HG02943 (cell line): ENCODE results near the gene TMSB10.
"Not testable (repeated sequence)": the region's sequence is repeated elsewhere in the genome, so short reads cannot be mapped to it uniquely, and the experiment has no call there.

Experiments
- ATAC-seq: cut with Tn5 transposase; IDR thresholded peaks from one replicate; pipeline ENCODE4 v1.9.1; 2021; ENCODE audit warnings: mild to moderate bottlenecking, low read depth, moderate library complexity; ENCODE audit not compliant: unreplicated experiment

The TMSB10 gene

DNA sequence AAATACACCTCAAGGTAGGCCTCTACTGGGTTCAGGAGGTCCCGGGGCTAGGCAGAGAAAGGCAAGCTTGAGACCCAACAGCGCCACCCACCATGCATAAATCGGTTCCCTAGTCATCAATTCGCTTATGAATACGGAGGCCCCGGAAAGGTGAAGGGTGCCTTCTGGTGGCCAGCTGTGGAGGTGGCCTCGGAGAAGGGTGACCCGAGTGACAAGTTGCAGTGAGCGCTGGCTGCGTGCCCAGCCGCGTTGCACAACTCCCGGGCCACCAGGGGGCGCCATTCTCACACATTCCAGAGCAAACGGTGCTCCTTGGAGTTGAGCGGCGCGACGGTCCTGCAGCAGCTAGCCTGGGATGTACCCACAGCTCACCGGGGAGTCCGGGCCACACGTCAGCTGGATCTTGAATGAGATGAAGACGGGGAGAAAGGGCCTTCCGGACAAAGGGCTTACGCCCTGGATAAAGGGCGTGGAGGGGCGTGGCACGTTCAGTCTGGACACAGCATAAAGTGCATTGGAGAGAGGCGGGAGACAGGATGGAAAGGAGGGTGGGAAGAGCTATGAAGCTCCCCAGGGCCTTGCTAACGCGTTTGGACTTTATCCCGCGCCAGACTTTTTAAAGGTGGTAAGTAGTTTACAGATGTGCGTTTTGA lies 20.4 kb downstream of the TMSB10 start:
- ATAC-seq: peak; percentile 81

DNA sequence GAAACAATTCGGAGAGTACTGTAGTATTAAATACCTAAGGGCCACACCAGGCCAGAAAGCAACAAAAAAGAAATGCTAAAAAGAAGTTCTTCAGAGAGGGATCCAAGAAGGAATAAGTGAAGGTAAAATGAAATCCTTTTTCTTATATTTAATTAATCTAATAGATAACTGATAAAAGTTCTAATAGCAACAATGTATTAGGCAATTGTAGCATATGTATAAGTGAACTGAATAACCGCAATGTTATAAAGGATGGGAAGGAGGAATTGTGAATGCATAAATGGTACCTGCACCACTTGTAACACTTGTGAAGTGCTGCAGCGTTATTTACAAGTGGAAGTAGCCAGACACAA lies 21.8 kb downstream of the TMSB10 start:
- ATAC-seq: no peak

DNA sequence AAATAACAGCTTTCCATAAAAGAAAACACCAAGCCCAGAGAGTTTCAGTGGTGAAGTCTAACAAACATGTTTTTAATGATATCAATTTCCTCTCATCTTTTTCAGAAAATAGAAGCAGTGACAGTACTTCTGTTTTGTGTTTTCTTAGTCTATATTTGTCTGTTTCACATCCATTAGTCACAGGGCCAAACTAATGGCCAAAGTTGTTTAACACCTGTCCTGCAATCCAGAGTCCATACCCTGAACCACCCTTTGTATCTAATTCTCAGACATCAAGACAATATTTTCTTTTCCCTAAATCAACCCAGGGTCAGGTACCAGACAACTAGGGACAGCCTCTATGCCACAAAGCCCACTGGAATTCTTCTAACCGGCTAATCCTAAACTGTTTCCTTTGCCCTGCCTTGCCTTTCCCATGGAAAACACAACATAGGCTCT lies 25.9 kb downstream of the TMSB10 start:
- ATAC-seq: peak; percentile 53

DNA sequence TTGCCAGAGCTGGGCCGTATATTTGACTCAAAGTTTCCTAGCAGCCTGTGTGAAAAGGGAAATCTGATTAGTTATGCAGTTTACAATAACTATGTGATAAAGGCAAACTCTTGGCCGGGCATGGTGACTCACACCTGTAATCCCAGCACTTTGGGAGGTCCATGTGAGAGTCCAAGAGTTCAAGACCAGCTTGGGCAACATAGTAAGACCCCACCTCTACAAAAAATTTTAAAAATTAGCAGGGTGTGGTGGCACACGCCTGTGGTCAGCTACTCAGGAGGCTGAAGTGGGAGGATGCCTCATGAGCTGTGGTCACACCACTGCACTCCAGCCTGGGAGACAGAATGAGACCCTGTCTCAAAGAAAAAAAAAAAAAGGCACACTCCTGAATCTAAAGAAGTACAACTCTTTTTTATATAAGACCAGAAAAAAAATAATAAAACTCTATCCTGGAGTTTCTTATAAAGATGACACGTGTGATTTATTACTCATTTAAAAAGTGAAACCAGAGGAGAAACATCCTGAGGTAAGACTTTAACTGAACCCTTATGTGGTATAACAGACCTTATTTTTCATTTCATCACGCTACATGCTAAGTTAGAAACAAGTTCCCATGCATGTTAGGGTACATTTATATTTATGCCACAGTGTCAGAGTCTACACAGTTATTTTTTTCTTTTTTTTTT lies 32.9 kb downstream of the TMSB10 start:
- peak; percentile 41 for ATAC-seq

DNA sequence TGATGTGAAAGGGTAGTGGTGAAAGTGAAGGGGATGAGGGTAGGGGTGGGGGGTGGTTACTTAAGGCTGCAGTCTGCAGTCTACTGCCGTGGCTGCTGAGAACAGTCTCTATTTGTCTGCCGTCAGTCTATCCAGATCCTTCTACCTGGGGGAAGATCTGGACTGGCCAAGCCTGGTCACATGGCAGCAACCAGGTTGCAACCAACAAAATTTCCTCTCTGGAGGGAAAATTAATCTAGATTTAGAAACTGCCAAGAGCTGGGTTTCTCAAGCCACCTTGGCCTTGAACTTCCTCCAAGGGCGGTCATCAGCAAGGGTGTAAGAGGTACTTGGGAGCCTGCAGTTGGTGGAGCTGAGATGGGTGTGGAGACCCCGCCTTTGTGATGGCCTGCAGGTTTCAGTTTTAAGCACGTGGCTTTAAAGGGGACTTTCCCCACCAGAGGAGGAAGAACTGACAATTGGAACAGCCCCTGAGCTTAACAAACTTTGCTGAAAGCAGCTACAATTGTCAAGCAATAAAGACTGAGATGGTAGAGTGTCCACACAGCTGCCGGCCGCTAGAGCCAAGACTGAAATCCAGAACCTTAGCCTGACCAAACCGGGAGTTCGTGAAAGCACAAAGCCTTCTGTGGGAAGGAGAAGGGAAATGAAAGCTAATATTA lies 34.1 kb downstream of the TMSB10 start:
- peak; percentile 76 for ATAC-seq

DNA sequence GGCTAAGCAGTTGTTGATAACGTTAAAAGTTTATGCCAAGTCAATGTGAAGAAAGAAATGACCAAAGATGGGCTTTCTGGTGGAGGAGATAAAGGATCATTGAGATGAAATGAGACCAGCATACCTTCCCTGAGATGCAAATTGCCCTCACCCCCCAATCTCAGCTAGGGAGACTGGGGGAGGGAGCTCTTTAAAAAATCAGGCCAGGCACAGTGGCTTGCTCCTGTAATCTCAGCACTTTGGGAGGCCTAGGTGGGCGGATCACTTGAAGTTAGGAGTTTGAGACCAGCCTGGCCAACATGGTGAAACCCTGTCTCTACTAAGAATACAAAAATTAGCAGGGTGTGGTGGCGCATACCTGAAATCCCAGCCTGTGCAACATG lies 34.6 kb downstream of the TMSB10 start:
- peak; percentile 1 for ATAC-seq

DNA sequence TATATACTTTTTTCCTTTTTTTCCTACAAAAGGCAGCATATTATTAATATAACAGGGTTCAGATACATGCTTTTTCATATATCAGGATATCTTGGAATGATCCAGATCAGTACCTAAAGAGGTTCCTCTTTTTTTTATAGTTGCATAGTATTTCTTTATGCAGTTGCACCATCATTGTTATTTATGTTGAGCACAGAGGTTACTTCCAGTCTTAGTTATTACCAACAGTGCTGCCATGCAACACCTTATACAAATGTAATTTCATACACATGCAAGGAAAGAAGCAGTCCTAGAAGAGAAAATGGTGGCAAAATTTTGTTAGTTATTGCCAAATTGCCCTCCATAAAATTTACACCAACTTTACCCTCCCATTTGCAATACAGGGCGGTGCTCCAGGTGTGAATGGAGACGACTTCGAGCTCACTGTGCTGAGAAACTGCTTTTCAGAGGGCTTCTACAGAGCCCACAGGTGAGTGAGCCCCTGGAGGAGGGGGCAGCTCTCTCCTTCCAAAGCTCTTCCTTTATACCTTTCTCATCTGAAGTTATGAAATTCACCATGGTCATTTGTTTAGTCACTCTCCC lies 35.5 kb downstream of the TMSB10 start:
- no peak for ATAC-seq

DNA sequence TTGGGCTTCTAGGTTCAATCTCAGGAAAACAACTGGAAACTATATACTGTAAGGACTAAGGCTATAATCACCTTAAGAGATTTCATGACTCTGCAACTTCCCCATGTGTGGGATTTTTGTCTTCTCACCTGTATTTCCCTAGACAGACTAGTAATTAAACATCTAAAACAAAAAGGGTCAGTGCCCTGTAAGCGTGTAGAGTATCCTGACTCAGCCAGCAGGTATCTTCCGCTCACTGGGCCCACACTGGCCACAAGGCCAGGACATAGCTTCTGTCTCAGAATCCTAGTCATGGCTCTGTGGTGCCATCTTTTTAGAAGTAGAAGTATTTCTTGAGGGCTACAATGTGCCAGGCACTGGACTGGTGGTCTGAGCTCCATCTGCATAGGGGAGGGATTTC lies 36.7 kb downstream of the TMSB10 start:
- ATAC-seq: no peak

DNA sequence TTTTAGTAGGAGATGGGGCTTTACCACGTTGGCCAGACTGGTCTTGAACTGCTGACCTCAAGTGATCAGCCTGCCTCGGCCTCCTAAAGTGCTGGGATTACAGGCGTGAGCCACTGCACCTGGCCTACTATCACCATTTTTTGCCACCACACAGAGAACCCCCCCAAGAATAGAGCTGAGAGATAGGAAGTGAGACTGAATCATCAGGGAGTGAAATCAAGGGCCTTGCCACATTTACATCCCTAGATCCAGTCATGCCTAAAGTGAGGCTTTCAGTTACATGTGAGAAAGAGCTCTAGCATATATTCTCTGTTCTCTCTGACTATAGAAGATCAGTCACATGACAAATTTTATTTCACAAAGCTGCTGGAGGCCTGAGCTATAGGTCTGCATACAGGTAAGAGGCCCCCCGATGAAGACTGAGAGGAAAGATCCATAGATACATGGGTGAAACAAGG lies 37.5 kb downstream of the TMSB10 start:
- peak; percentile 25 for ATAC-seq

DNA sequence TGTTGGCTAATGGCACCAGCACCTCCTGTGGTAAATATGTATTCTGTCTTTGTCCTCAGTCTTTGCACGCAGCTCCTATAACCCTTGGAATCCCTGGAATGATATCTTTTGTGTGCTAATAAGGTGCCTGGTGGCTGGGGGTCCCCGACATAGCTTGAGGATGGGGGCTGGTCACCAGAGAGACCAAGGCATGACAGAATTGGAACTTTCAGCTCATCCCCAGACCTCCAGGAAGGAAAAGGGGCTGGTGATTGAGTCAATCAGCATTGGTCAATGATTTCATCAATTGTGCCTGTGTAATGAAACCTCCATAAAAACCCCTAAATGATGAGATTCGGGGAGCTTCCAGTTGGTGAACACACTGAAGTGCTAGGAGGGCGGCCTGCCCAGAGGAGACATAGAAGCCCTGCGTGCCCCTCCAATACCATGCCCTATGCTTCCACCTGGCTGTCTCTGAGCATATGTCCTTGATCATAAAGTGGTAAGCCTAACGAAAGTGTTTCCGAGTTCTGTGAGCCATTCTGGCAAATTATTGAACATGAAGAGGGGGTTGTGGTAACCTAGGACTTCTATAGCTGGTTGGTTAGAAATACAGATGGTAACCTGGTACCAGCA lies 38.9 kb downstream of the TMSB10 start:
- ATAC-seq: no peak

DNA sequence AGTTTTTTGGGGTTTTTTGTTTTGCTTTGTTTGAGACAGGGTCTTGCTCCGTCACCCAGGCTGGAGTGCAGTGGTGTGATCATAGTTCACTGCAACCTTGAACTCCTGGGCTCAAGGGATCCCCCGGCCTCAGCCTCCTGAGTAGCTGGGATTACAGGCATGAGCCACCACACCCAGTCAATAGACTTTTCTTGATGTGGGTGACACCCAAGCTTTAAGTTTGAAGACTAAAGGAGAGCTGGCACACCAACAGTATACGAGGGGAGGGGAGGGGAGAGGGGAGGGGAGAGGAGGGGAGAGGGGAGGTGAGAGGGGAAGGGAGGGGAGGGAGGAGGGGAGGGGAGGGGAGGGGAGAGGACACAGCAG lies 40.4 kb downstream of the TMSB10 start:
- not testable (repeated sequence) for ATAC-seq

DNA sequence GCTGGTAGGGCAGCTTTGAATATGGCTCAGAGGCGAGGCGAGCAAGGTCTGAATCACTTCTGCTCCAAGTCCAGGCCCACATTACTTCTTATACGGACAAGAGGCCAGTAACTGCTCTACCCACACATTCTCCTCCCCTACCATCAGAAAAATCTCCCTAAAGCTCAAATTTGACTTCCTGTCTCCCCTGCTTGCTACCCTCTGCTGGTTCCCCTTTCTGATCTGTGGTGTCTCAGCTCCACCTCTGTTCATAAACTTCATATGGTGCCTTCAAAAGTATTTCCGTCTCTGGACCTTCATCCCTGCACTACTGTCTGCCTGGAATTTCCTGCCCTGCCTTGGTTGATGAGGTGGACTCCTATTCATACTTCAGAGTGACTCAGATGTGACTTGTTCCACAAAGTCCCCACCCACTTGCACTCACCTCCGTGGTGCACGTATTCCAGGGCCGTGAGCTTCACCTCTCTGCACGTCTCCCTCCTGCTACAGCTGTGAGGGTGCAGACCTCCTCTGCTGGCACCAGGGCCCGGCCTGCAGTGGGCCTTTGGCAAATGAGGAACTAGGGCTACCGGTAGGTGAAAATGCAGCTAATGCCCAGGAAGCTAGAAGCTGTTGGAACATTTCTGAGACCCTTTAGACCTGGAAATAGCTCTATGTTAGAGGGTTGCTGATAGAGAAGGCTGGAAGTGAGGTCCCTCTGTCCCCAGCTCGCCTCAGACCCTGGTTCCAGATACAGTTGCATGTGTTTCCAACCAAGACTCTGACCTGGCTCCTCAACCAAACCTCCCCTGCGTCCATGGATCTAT lies 41.0 kb downstream of the TMSB10 start:
- peak; percentile 62 for ATAC-seq

DNA sequence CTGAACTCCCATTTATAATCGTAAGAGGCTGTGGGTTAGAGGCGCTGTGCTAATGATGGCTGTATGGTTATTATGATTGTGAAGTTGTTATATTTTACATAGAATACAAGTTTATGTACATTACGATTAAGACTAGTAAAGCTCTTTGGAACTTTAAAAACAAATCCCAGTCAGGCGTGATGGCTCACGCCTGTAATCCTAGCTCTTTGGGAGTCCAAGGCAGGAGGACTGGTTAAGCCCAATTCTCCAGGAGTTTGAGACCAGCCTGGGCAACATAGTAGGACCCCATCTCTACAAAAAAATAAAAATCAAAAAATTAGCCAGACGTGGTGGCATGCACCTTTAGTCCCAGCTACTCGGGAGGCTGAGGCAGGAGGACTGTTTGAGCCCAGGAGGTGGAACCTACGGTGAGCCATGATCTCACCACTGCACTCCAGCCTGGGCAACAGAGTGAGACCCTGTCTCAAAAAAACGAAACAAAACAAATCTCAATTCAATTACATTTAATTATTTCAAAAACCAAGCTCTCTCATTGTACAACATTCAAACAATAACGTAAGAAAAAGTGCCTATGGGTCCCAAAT lies 41.6 kb downstream of the TMSB10 start:
- ATAC-seq: no peak

DNA sequence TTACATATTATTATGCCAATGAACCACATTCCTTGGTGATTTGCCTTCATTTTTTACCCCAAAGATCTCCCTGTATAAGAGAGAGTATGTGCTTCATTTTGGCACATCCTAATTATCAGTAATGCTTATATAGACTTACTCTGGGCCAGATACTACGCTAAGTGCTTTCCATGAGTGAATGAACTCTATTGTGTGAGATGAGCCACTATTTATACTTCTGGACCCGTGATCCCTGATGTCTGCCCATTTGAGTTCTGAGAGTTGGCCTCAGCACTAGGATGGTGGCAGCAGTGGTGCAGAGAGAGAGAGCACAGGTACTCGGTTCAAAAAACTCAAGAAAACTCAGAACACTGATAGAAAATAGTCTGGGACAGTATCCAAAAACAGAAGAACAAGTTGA lies 48.1 kb downstream of the TMSB10 start:
- ATAC-seq: no peak

DNA sequence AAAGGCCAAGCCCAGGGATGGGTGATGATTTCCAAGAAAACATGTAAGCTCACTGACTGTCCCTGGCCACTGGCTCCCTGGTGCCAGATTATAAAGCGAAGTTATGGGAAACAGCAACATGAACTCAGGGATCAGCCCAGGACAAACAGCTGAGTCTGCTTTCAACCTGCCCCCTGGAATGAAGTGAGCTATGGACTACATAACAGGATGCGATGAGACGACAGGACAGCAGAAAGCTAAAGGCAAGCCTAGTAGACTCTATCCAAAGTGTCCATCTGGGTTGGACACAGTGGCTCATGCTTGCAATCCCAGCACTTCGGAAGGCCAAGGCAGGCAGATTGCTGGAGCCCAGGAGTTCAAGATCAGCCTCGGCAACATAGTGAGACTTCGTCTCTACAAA lies 48.9 kb downstream of the TMSB10 start:
- no peak for ATAC-seq
